GM19395 (cell line): ENCODE results near the gene MSMB.
"Not testable (repeated sequence)": the region's sequence is repeated elsewhere in the genome, so short reads cannot be mapped to it uniquely, and the experiment has no call there.

ENCODE experiments used
- ATAC-seq: cut with Tn5 transposase; IDR thresholded peaks from one replicate; pipeline ENCODE4 v1.9.1; 2021; ENCODE audit warnings: mild to moderate bottlenecking, moderate library complexity; ENCODE audit not compliant: unreplicated experiment

Gene MSMB

GRCh38 chr10:46070749-46071148 lies 24.7 kb upstream of the MSMB start:
- ATAC-seq, result no peak

- no peak for ATAC-seq
These were observed 23.8 kb upstream of the MSMB start for GRCh38 chr10:46069771-46070463.

DNA sequence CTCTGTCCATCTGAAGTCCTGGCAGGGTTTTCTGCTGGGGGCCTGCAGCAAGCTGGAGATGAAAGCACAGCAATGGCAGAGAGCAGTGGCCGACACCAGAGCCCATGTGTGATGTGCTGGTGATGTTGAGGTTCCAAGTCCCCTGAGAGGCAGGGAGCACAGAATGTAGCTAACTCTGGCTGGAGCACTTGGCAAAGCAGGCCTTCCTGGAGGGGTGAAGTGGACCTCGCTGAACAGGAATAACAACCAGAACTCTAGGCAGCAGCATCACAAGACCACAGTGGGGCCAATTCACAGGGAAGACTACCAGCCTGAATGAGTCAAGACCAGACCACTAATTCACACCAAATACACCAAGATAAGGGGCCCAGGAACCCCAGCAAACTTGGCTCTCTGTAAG lies 22.8 kb upstream of the MSMB start:
- no peak for ATAC-seq

DNA sequence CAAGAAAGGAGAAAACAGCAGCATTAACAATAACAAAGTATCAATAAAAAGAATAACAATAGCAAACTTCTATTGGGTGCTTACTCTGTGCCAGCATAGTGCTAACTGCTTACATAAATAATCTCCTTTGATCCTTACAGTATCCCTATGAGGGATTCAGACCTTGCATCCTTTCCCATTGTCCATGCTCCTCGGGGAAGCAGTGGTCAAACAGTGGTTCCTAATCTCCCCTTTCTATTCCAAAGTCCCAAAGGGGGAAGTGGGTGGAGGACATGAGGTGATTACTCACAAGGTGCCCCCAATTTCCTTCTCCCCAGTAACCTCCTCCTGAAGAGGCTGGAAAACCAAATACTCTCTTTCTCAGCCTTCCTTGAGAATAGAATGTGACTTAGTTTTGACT lies 22.0 kb upstream of the MSMB start:
- ATAC-seq, result no peak

GRCh38 chr10:46064269-46064817 lies 18.3 kb upstream of the MSMB start:
- ATAC-seq, result no peak

DNA sequence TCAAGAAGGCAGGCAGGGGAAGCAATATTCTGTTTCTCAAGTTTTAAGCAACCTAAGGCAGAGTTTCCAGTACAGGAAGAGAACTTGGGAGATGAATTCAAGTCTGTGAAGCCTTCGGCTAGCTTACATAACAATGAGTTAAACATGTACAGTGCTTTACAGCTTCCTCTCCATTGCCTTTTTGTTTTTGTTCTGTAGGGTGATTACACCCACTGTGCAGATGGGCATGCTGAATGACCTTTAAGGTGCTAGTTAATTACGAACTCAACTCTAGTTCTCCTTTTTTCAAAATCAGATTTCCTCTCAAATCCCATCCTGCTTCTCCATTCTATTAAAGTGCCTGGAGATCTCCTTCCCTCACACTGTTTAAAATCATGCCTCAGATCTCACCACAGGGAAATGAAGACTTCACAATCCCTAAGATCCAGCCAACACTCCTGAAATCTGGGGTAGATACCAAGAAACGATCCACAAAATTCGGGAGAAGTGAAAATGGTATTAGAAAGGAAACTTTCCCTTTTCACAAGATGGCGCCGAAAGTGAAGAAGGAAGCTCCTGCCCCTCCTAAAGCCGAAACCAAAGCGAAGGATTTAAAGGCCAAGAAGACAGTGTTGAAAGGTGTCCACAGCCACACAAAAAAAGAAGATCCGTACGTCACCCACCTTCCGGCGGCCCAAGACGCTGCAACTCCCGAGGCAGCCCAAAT lies 16.8 kb upstream of the MSMB start:
- ATAC-seq, result no peak

- no peak for ATAC-seq
These were observed 14.6 kb upstream of the MSMB start for GRCh38 chr10:46060706-46061105.

GRCh38 chr10:46057927-46058326 lies 11.9 kb upstream of the MSMB start:
- not testable (repeated sequence) for ATAC-seq

GRCh38 chr10:46057038-46057437 lies 11.0 kb upstream of the MSMB start:
- ATAC-seq, result no peak

- ATAC-seq, result no peak
These were observed 9.7 kb upstream of the MSMB start for GRCh38 chr10:46055771-46056170.

DNA sequence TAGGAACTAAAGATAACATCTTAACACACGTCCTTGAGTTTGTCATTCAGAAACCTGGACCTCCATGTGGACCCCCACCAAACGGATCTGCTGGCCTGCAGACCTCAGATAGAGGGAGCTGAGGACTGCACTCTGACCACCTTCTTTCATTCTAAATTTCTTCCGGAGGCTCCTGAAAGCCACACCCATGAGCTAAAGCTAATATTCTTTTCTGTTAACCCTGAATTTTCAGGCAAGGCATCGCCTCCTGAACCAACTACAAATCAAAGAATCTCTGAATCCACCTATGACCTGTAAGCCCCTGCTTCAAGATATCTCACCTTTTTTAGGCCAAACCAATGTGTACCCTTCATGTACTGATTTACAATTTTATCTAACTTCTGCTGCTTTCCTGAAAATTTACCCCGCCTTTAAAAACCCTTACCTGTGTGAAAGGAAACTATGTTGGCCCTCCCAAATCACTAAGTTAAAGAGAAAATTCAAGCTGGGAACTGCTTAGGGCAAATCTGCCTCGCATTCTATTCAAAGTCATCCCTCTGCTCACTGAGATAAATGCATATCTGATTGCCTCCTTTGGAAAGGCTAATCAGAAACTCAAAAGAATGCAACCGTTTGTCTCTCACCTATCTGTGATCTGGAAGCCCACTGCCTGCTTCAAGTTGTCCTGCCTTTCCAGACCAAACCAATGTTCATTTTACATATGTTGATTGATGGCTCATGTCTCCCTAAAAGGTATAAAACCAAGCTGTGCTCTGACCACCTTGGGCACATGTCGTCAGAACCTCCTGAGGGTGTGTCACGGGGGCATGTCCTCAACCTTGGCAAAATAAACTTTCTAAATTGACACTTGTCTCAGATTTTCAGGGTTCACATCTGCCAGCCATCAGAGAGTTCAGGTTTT lies 7.7 kb upstream of the MSMB start:
- ATAC-seq, result no peak

GRCh38 chr10:46052791-46053375 lies 6.8 kb upstream of the MSMB start:
- no peak for ATAC-seq

DNA sequence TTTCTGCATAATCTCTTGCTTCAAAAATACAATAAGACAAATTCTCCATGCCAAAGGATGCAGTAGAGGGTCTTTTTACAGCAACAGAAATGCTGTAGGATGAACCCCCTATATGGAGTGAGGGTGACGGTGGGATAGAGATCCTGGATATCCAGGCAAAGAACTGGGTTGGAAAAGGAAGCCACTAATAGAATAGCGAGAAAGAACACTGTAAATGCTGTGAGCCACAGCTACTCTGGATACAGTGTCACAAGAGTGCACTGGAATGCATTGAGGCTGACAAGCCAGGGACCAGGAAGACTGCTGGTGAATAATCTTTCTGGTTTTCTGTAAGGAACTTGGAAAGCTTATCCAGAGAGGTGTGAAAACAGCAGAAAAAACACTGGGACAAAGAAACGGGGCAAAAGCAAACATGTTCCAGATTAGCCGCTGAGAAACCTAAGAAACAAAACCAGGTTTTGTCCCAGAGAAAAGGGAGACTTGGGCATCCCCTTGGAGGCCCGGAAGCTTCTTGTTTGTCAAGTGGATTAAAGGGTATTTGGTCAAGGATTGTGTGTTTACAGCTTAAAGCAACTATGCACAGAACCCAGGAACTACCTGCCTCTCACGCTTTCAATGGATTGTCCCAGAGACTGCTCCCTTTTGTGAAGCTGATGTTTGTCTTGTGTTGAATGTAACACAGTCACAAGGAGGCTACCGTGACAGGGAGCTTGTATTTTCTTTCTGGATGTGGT lies 6.2 kb upstream of the MSMB start:
- ATAC-seq, result no peak

DNA sequence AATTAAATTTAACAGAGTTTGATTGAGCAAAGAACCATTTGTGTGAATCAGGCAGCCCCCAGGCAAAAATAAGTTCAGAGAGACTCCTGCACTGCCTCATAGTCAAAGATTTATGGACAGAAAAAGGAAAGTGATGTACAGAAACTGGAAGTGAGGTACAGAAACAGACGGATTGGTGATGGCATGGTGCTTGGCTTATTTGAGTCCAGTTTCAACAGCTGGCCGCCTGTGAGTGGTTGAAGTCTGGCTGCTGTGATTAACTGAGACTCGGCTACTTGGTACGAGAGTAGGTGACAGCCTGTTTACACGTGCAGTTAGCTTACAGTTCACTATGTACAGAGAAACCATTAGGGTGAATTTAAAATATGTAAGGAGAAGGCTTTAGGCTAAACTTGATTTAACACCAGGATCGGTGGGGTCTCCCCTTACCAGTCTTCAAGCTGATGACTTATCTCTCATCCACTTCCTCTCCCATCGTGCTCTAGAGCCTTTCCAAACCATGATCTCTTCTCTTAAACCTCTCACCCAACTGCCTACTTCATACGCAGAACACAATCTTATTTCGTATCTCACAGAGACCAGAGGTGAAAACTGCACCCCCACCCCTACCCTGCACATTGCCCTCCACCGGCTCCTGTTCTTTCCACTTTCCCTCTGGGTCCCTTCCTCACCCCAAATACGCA lies 5.0 kb upstream of the MSMB start:
- no peak for ATAC-seq

- not testable (repeated sequence) for ATAC-seq
These were observed 3.4 kb upstream of the MSMB start for GRCh38 chr10:46049497-46049831.

DNA sequence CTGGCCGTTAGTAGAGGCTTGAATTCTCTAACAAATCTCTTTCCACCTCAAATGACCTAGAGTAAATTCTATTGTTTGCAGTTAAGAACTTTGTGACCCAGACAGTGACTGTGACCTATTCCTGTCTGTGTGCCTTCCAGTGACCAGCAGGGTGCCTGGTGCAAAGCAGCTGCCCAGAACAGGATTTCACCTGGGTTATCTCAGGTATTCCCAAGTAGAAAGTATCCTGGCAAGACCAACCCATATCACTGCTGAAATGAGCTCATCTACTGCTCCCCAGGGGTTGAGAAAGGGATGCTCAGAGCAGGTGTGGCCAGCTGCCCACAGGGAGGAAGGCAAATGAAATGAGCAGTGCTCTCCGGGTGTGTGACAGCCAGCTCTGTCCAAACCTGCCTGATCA lies 2.1 kb upstream of the MSMB start:
- ATAC-seq, result no peak

DNA sequence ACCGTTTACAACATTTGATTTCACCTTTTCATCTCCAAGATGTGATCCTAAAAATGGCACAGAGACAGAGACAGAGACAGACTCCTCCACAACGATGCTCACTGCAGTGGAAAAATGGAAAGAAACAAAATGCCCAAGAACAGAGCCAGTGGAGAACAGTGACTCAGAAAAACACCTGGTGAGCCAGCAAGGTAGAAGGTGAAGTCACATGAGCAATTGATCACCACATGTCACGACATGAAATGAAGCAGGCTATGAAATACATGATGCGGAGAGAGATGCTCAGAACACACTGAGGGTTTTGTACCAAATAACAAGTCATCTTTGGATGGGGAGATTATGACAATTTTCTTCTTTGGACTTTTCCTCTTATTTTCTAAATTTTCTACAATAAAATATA lies 3.5 kb downstream of the MSMB start:
- no peak for ATAC-seq

- ATAC-seq, result no peak
These were observed 6.1 kb downstream of the MSMB start for GRCh38 chr10:46040004-46040403.

DNA sequence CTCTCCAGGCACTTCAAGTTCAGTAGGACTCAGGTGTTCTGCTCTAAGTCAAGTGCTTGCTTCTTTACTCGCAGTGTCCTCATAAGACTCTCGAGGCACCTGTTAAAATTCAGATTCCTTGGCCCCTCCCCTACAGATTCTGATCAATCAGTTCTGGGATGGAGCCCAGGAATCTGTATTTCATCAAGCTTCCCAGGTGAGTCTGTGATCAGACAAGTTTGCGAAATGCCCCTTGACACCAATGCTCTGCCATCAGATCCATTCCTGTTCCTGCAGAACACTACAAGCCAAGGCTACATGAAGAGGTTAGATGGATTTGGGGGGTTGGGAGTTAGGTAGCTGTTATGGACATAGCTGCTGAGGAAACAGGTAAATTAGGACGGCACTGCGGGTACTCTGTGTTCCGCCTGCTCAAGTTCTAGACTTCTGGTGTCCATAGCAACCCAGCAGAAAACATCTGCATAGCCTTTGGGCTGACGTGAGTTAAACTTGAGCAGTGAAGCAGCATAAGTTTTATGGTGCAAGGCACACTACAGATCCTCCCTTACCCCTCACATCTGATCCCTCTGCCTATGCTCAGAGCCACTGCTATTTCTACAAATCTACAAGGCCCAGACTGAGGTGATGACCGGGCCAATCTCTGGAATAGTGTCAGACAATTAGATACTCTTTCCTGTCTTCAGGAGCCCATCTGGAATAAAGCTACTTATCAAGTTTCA lies 8.8 kb downstream of the MSMB start:
- no peak for ATAC-seq
